ENCODE measurements around the gene CENPP.
"Not testable (repeated sequence)": the region's sequence is repeated elsewhere in the genome, so short reads cannot be mapped to it uniquely, and the experiment has no call there.

CENPP gene

DNA sequence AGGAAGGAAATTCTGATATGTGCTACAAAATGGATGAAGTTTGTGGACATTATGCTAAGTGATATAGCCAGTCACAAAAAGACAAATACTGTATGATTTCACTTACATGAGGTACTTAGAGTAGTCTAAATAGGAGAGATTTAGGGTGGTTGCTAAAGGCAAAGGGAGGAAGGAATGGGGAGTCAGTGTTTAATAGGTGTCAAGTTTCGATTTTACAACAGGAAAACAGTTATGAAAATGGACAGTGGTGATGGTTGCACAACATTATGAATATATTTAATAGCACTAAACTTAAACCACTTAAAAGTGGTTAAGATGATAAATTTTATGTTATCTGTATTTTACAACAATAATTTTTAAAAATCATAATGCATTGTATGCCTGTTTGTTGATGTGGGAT is 250.4 kb downstream of the CENPP start:
- TF ChIP-seq ZNF274 (IDR thresholded peaks at IDR 0.05; ENCODE audit: low read depth, low read length) (no peak), SUZ12 (IDR thresholded peaks at IDR 0.05; ENCODE audit: extremely low read depth, insufficient read depth, insufficient read length) (no peak), YY1 (IDR thresholded peaks at IDR 0.05; ENCODE audit: insufficient read depth, insufficient read length) (no peak)
- Histone ChIP-seq H3K9me3 (ENCODE audit: insufficient read depth, low read length) (no peaks in the 10 kb centered on the region), H3K4me1 (ENCODE audit: insufficient read depth, insufficient read length) (no peaks in the 10 kb centered on the region), H3K9ac (ENCODE audit: insufficient read length, low read depth) (no peak overlapping the region), H3K36me3 (ENCODE audit: insufficient read depth, insufficient read length, low read length) (no peaks in the 10 kb centered on the region), H3K4me3 (ENCODE audit: insufficient read length, low read depth) (no peak overlapping the region), H3K27me3 (ENCODE audit: insufficient read depth, insufficient read length) (no peaks in the 10 kb centered on the region)
- DNase-seq (ENCODE audit: low read depth, low spot score), result no peak

GRCh38 chr9:92589923-92590322 is 264.2 kb downstream of the CENPP start:
- Histone ChIP-seq H3K4me3 (ENCODE audit: insufficient read length, low read depth) (no peak overlapping the region), H3K36me3 (ENCODE audit: insufficient read depth, insufficient read length, low read length) (no peaks in the 10 kb centered on the region), H3K9ac (ENCODE audit: insufficient read length, low read depth) (no peak overlapping the region), H3K27me3 (ENCODE audit: insufficient read depth, insufficient read length) (no peaks in the 10 kb centered on the region), H3K4me1 (ENCODE audit: insufficient read depth, insufficient read length) (no peaks in the 10 kb centered on the region), H3K9me3 (ENCODE audit: insufficient read depth, low read length) (no peaks in the 10 kb centered on the region; the same call in 1 of the 2 replicates)
- DNase-seq (ENCODE audit: low read depth, low spot score), result no peak
- TF ChIP-seq YY1 (IDR thresholded peaks at IDR 0.05; ENCODE audit: insufficient read depth, insufficient read length), result no peak
- no peak for TF ChIP-seq ZNF274 (IDR thresholded peaks at IDR 0.05; ENCODE audit: low read depth, low read length)
- no peak for TF ChIP-seq SUZ12 (IDR thresholded peaks at IDR 0.05; ENCODE audit: extremely low read depth, insufficient read depth, insufficient read length)

GRCh38 chr9:92590377-92590776 is 264.6 kb downstream of the CENPP start:
- Histone ChIP-seq H3K36me3 (ENCODE audit: insufficient read depth, insufficient read length, low read length) (no peaks in the 10 kb centered on the region), H3K4me3 (ENCODE audit: insufficient read length, low read depth) (no peak overlapping the region), H3K9me3 (ENCODE audit: insufficient read depth, low read length) (no peaks in the 10 kb centered on the region; the same call in 1 of the 2 replicates), H3K4me1 (ENCODE audit: insufficient read depth, insufficient read length) (no peaks in the 10 kb centered on the region), H3K27me3 (ENCODE audit: insufficient read depth, insufficient read length) (no peaks in the 10 kb centered on the region), H3K9ac (ENCODE audit: insufficient read length, low read depth) (no peak overlapping the region)
- TF ChIP-seq ZNF274 (IDR thresholded peaks at IDR 0.05; ENCODE audit: low read depth, low read length), result no peak
- no peak for DNase-seq (ENCODE audit: low read depth, low spot score)

- TF ChIP-seq YY1 (IDR thresholded peaks at IDR 0.05; ENCODE audit: insufficient read depth, insufficient read length), result no peak
- TF ChIP-seq ZNF274 (IDR thresholded peaks at IDR 0.05; ENCODE audit: low read depth, low read length), result no peak
- no peak for TF ChIP-seq SUZ12 (IDR thresholded peaks at IDR 0.05; ENCODE audit: extremely low read depth, insufficient read depth, insufficient read length)
- no peak overlapping the region for H3K9ac ChIP-seq (ENCODE audit: insufficient read length, low read depth)
- no peaks in the 10 kb centered on the region for H3K27me3 ChIP-seq (ENCODE audit: insufficient read depth, insufficient read length)
- no peak for DNase-seq (ENCODE audit: low read depth, low spot score)
- H3K4me3 ChIP-seq (ENCODE audit: insufficient read length, low read depth), result no peak overlapping the region
- H3K36me3 ChIP-seq (ENCODE audit: insufficient read depth, insufficient read length, low read length), result no peaks in the 10 kb centered on the region
- H3K4me1 ChIP-seq (ENCODE audit: insufficient read depth, insufficient read length), result no peaks in the 10 kb centered on the region
- no peaks in the 10 kb centered on the region for H3K9me3 ChIP-seq (ENCODE audit: insufficient read depth, low read length)
Observed at GRCh38 chr9:92592537-92592936, 266.8 kb downstream of the CENPP start.

DNA sequence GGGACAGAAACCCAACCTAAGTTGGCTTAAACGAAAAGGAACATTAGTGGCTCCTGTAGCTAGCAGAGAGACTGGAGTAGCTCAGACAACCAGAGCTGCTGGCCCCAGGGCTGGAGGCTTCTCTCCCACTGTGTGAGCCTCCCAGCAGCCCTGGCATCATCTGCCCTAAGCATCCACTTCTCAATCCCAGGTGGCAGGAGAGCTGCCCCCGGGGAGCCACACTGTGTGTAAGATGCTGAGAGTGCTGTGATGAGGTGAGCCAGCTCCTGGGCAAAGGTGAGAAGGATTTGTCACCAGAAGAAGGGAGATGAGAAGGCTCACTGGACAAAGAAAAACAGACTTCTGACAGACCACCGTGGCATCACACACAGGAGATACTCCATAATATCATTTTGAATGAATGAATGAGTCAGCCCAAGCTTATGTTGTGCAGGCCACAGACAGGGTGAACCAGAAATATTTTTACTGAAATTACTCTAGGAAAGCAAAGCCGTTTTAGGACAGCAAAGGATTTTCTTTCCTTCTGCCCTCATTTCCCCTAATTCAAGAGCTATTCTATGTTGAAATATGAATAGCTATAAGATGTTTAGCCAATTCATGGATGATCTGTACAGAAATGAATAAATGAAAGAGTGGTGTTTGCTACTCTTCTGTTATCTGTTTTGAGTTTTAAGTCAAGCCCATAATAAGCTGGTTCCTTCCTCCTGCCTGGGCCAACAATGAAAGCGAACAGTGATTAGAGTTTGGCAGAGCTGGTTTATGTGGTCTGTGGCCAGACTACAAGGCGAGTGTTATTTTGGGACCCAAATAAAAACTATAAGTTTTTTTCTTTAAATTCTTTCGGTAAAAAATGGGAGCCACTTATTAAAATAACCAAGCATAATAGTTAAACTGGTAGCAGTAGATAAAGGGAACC is 267.5 kb downstream of the CENPP start:
- DNase-seq (ENCODE audit: low read depth, low spot score), result no peak
- TF ChIP-seq YY1 (IDR thresholded peaks at IDR 0.05; ENCODE audit: insufficient read depth, insufficient read length) (no peak), ZNF274 (IDR thresholded peaks at IDR 0.05; ENCODE audit: low read depth, low read length) (no peak), SUZ12 (IDR thresholded peaks at IDR 0.05; ENCODE audit: extremely low read depth, insufficient read depth, insufficient read length) (no peak)
- no peak overlapping the region for H3K9ac ChIP-seq (ENCODE audit: insufficient read length, low read depth)
- no peaks in the 10 kb centered on the region for H3K4me1 ChIP-seq (ENCODE audit: insufficient read depth, insufficient read length)
- H3K4me3 ChIP-seq (ENCODE audit: insufficient read length, low read depth), result no peak overlapping the region
- no peaks in the 10 kb centered on the region for H3K36me3 ChIP-seq (ENCODE audit: insufficient read depth, insufficient read length, low read length)
- H3K27me3 ChIP-seq (ENCODE audit: insufficient read depth, insufficient read length), result no peaks in the 10 kb centered on the region
- no peaks in the 10 kb centered on the region for H3K9me3 ChIP-seq (ENCODE audit: insufficient read depth, low read length)

GRCh38 chr9:92595075-92595474 is 269.3 kb downstream of the CENPP start:
- DNase-seq (ENCODE audit: low read depth, low spot score); H3K4me3 ChIP-seq (ENCODE audit: insufficient read length, low read depth); H3K9ac ChIP-seq (ENCODE audit: insufficient read length, low read depth); H3K27me3 ChIP-seq (ENCODE audit: insufficient read depth, insufficient read length); H3K9me3 ChIP-seq (ENCODE audit: insufficient read depth, low read length); H3K4me1 ChIP-seq (ENCODE audit: insufficient read depth, insufficient read length); H3K36me3 ChIP-seq (ENCODE audit: insufficient read depth, insufficient read length, low read length): not testable (repeated sequence)

- DNase-seq (ENCODE audit: low read depth, low spot score), result no peak
- Histone ChIP-seq H3K4me3 (ENCODE audit: insufficient read length, low read depth) (no peak overlapping the region), H3K36me3 (ENCODE audit: insufficient read depth, insufficient read length, low read length) (no peaks in the 10 kb centered on the region), H3K4me1 (ENCODE audit: insufficient read depth, insufficient read length) (peaks cover 5% of the 10 kb centered on the region), H3K27me3 (ENCODE audit: insufficient read depth, insufficient read length) (no peaks in the 10 kb centered on the region), H3K9me3 (ENCODE audit: insufficient read depth, low read length) (no peaks in the 10 kb centered on the region), H3K9ac (ENCODE audit: insufficient read length, low read depth) (no peak overlapping the region)
- no peak for TF ChIP-seq SUZ12 (IDR thresholded peaks at IDR 0.05; ENCODE audit: extremely low read depth, insufficient read depth, insufficient read length)
- TF ChIP-seq ZNF274 (IDR thresholded peaks at IDR 0.05; ENCODE audit: low read depth, low read length), result no peak
- no peak for TF ChIP-seq YY1 (IDR thresholded peaks at IDR 0.05; ENCODE audit: insufficient read depth, insufficient read length)
Observed at GRCh38 chr9:92595930-92596329, 270.2 kb downstream of the CENPP start.
